GM19328 (cell line): ENCODE measurements around the gene TMEM132A.
A peak's percentile ranks its signal among the peaks of the same experiment; 100 is the strongest.
"Not testable (repeated sequence)": the region's sequence is repeated elsewhere in the genome, so short reads cannot be mapped to it uniquely, and the experiment has no call there.

Source experiments
- ATAC-seq: cut with Tn5 transposase; IDR thresholded peaks from one replicate; pipeline ENCODE4 v1.9.1; 2021; ENCODE audit warnings: mild to moderate bottlenecking, moderate library complexity; ENCODE audit not compliant: unreplicated experiment

Gene TMEM132A

DNA sequence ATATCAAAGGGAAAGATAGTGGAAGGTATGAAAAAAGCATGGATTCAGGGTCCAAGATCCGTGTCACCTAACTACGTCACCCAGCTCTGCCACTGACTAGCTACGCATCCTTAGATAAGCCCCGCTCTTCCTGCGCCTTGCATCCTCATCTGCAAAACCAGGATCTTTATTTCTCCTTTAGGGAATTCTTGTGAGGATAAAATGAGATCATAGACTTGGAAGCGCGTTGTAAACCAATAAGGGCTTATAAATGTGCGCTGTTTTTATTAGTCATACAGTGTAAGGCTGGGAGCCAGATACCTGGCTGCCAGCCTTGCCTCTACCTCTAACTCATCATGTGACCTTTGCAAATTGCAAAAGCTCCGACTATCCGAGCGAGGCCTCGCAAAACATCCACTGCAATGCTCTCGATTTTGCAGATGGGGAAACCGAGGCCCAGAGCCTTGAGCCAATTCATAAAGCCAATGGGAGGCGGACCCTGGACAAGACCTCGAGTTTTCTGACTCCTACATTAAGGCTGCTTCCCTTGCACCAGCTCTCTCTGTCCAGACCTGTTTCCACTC lies 18.6 kb upstream of the TMEM132A start:
- ATAC-seq: no peak

DNA sequence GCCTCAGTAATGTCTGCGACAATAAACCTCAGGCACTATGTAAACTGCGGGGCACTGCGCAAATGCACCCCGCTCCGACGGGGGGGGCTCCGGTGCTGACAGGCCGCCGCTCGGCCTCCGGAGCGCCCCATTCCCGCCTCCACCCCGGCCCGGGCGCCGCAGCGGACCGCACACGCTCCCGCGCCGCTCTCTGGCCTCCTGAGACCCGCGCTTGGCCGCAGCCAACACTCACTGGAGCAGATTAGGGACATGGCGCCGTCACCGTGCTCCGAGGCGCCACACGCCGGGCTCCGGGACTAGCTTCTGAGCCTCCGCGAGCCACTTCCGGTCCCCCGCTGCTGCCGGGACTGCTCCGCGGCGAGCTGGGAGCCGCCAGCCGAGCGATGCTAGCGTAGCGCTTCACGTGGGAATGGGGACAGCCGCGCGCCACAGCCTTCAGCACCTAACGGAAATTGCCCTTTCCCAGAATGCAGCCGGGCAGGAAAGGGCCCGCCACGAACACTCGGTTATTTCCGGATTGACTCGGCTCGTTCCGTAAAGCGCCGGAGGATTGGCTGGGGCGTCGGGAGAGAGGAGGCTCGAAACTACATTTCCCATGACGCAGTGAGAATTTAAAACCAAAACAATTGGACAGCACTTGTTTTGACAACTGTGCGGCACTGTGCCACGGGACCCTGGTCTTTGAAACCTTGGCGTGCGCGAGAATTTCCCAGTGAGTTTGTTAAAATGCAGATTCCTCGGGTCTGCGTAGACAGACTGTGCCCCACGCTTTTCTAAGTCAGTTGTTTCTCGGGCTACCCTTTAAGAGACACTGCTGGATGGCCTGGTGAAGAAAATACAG lies 17.9 kb upstream of the TMEM132A start, which contains the start of gene PRPF19:
TSS of gene PRPF19 (minus strand) at position 454 of the 841 bp plus-strand sequence. CDS start at position 251, 203 bp downstream.
- peak; percentile 77 for ATAC-seq

- ATAC-seq: no peak
Observed at GRCh38 chr11:60908803-60909202, 15.5 kb upstream of the TMEM132A start.

GRCh38 chr11:60909680-60910280 lies 14.5 kb upstream of the TMEM132A start:
- ATAC-seq: not testable (repeated sequence)

- ATAC-seq: peak; percentile 28
Observed at GRCh38 chr11:60910281-60910687, 14.0 kb upstream of the TMEM132A start.

DNA sequence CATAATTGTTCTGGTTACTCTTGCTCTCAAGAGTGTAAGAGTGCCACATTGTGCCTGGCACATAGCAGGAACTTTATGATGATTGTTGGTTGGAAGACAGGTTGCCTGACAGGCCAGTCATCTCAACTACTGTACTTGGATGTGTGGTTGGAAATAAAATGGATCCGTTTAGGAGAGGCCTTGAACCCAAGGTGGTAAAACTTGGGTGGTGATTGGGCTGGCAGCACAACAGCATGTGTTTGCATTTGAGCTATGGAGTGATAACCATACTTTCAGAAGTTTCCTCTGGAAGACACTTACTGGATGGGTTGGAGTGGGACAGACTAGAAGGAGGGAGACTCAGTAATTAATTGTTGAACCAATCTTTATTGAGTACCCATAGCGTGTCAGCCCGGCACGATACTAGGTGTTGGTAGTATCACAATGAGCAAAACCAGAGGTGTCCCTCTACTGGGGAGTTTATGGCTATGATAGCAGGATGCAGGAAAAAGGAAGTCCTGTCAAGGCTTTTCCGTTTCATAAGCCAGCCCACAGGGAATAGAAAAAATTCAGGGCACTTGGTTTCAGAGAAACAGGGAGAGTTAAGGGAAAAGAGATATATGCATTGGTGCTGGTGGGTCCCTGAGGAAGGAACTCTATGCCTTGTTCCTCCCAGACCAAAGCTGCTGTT lies 13.4 kb upstream of the TMEM132A start:
- no peak for ATAC-seq

DNA sequence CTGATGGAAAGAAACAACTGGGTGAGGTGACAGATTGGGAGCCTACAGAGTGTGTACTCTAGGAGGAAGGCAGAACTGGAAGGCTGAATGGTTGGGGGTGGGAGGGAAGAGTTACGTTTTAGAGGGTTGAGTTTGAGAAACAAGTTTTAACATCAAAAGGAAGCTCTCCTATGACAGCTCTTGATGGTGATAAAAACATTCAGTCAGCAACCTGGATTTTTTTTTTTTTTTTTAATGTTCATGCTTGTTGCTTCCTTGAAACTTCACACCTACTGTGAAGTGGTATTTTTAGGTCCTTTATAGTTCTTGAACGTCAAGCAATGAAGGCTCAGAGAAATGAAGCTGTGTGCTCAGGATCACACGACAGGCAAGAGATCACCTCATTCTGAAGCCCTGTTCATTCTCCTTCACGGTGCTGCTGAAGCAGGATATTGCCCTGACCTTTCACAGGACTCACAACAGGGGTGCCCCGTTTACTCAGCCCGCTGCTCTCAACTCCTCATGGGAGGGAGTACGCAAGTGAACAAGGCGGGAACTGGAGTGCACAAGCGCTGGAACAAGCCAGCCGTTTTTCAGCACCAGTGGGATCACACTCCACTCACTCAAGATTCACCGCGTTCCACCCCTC lies 11.9 kb upstream of the TMEM132A start:
- no peak for ATAC-seq

DNA sequence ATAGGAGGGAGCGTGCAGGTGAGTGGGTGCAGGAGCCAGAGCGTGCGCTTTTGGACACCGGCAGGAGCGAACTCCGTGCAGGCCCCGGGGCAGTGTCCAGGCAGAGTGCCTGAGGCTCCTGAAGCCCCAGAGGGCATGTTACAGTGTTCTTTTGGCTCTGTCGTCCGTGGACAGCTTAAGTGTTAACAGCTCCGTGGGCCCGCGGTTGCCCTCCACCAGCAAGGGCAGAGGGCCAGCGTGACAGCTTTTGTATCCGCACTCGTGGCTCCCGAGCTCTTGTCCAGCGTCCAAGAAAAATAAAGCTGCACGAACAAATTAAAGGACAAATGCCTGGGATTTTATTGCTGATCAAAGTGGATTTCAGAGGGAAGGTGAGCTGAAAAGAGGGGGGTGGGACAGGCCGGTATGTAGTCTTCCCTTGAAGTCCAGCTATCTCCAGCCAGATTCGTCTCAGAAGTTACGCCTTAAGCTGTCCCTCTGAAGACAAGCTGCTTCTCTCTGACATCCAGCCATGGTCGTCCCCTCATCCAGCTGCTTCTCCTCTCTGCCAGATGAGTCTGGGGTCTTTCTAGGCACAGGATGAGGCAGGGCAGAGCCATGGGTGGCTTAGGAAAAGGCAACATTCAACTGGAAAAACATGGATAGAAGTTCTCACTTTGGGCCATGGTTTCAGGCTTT lies 11.3 kb upstream of the TMEM132A start:
- ATAC-seq: no peak

GRCh38 chr11:60913793-60914632 lies 10.2 kb upstream of the TMEM132A start, which contains the start of gene TMEM109:
Gene TMEM109 (plus strand): TSS chr11:60914158. CDS start chr11:60919694, 5,536 bp downstream.
- ATAC-seq: no peak

DNA sequence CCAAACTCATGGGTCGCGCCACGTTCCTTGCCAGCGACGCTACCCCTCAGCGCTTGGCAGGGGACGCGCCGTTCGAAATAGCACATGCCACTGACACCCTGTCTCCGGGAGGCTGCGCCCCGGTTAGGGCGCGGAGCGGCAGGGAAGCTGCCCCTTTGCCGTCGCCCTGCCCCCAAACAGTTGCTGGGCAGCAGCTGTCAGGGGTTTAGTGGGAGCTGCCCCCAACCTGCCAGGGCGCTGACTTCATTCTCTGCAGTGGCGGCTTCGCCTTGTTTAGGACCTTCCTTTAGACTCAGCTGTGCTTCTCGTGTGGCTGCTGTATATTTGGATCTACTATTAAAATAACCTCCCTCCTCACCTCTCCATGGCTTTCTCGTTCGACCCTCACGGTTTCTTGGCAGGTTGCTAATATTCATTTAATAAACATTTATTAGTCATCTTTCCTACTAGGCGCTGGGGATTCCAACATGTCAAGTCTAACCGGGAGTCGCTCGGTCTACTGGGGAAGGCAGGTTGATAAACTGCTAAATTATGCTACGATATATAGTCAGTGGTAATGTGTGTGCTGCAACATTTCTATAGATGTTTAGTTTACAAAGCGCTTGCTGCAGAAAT lies 9.5 kb upstream of the TMEM132A start:
- no peak for ATAC-seq

- peak; percentile 29 for ATAC-seq
Observed at GRCh38 chr11:60915248-60915914, 8.9 kb upstream of the TMEM132A start.

DNA sequence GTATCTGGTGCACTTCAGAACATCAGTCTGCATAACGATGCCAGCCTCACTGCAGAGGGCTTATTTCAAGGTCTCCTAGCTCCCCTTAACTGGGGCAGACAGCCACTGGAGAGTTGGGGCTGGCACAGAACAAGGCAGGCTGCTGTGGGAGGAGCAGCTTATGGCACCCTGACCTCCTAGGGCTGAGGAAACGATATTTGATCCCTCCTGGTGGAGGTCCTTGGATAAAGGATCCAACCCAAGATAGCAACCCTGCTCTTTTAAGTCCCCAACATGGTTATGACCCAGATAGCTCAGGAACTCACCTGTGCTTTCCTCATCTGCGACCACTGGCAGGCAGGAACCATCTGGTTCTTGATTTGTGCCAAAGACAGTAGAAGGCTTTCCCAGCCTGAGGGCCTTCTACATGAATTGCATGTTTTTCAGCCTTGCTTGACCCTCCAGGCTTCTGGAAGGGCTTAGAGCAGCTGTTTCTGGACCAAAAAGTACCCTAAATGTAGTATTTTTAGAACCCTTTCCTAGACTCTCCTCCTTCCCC lies 7.5 kb upstream of the TMEM132A start:
- no peak for ATAC-seq

DNA sequence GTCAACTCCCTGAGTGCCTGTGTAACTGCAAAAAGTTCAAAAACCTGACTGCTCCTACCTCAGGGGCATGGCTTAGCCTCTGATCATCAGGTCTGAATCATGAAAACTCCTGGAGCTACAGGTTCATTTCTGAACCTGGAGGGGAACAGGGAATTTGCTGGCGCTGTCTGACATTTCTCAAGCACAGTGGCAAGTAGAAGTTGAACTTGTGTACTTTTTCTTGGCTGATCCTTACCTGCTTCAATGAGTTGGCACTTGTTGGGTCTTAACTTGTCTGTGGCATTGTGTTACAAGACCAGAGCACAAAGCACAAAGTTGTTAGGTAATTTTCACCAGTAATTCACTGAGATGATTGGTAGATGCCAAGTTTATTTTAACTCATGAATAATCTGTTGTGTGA lies 7.0 kb upstream of the TMEM132A start:
- ATAC-seq: no peak

DNA sequence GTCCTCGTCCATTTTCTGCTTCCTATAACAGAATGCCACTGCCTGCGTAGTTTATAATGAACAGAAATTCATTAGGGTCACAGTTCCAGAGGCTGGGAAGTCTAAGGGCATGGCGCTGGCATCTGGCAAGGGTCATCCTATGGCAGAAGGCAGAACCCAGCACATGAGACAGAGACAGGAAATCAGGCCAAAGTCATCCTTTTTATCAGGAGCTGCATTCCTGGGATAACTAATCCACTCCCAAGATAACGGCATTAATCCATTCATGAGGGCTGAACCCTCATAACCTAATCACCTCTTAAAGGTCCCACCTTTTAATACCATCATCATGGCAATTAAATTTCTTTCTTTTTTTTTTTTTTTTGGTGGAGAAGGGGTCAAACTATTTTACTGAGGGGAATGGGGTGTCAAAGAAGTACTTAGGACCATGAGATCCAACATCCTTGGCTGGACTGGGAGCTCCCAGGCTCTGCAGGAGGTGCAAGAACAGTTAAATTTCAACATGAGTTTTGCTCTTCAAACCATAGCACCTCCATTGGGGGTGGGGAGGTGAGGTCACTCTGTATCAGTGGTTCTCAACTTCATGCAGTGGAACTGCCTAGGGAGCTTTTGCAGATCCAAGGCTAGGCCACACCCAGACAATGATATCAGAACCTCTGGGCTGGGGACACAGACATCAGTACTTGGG lies 5.9 kb upstream of the TMEM132A start:
- no peak for ATAC-seq

DNA sequence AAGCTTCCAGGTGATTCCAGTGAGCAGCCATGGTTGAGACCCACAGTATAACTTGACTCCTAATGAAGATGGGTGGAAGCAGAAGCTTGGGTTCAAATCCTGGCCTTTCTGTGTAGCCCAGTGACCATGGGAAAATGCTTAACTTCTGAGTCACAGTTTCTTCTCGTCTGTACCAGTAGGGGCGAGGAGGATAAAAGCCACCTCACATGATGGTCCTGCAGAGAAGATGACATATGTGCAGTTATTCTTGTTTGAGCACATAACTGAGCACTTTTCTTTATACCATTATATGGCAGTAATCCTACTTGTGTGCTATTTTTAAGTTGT lies 5.4 kb upstream of the TMEM132A start:
- no peak for ATAC-seq

DNA sequence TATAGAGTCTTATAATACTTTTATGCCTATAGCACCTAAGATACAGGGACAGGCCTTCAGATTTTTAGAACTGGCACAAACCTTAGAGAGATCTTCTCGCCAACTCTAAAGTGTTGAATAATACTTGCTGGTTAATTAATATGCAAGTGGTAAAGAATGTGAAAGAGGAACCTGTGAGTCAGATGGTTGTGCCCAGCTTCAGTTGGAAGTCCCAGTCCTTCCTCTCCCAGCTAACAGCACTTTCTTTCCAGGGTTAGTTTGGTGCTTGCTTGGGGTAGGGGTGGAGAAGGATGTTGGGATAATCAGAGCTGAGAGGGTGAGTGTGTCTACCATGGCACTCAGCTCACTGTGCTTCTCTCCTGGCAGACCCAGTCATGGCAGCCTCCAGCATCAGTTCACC lies 4.9 kb upstream of the TMEM132A start:
- no peak for ATAC-seq

DNA sequence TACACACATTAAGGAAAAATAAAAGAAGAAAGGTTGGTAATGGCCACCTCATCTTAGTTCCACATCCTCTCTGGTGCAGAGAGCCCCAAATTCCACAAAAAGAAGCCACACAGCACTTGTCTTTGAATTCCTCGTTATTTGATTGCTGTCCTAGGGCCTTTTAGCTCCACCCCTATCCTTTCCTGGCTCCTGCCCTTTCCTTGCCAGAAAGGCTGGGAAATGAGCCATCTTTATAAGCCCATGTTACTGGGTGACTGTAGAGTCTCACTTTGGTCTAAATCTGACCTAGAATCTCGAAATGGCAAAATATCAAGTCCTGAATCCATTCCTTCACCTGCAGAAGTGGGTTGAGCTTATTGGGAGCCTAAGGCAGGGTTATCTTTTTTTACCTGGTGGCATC lies 4.3 kb upstream of the TMEM132A start:
- ATAC-seq: no peak

GRCh38 chr11:60921259-60921658 lies 3.0 kb upstream of the TMEM132A start:
- ATAC-seq: no peak
